HG03558 (cell line): Measurements from ENCODE around the gene SNAP23.

Experiments
- ATAC-seq: cut with Tn5 transposase; IDR thresholded peaks from one replicate; pipeline ENCODE4 v1.9.1; 2021; ENCODE audit warnings: moderate number of reproducible peaks; ENCODE audit not compliant: unreplicated experiment; ENCODE audit errors: extremely low read depth

The SNAP23 gene

DNA sequence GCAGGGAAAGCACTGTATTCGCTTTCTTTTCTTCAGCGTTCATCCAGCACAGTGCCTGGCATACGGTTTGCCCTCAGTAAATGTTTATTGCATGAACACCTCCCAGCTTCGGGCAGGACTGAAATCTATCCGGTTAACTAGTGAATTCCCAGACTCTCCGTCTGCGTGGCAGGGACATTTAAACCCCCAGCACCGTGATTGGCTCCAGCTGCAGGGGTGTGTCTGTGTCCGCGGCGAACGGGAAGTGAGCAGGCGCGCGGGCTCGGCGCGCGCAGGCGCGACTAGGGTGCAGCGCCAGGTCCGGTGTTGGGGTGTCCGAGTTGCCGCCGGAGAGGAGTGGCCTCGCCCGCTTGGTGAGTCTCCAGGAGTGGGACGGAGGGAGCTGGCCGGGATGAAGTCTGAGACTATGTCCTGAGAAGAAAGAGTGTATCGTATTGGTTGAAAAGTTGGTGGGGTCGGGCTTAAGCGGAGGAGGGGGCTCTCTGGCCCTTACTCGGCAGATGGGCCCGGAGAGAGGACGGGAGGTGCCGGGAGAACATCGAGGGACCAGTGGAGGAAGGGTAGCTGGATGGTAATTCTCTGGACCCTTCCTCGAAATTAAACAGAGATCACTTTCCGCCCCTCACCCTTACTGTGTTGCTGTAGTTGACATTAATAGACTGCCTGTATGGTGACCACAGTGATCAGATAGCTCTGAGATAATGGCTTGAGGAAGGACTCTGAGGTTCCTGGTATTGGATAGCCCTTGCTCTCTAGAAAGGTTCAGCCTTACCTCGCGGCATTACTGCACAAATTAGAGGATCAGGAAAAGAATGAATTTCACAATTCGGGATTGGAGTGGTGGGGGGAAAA, at the start of gene SNAP23:
SNAP23 (plus strand) TSS at position 274 of the 852 bp plus-strand sequence. CDS start 16,213 bp downstream, outside the sequence.
- peak; percentile 57 for ATAC-seq

DNA sequence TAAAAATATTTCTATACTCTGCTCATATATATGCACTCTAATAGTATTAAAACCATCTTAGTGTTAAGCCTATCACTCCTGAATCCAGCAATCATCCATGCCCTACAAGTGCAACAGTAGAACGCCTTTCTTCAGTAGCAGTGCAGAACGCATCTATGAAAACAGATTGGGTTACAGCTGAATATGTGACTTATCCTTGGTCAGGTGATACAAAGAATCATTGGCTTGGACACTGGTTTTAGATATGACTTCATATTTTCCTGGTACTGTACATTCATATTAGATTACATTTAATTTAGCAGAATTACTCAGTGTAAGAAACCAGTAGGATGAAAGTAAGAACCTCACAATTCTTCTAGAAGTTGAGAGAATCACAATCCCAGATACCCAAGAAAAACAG, 47.8 kb upstream of the SNAP23 start:
- no peak for ATAC-seq

DNA sequence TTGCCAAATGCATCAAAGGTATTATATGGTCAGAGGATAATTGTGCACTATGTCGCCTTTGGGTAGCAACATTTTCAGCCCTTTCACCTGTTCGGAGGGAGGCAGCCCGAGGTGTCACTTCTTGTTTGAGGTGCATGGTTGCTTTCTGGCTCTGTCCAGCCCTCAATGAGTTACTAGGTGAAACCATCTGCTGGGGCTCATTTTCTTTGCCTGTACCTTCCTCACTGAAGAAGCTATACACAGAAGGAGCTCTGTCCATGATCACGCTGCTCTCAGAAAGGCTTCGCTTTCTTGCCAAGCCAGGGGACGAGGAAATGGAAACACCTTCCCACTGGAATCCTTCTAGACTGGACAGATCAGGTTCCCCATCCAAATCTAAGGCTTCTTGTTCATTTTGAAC, 47.2 kb upstream of the SNAP23 start:
- no peak for ATAC-seq

DNA sequence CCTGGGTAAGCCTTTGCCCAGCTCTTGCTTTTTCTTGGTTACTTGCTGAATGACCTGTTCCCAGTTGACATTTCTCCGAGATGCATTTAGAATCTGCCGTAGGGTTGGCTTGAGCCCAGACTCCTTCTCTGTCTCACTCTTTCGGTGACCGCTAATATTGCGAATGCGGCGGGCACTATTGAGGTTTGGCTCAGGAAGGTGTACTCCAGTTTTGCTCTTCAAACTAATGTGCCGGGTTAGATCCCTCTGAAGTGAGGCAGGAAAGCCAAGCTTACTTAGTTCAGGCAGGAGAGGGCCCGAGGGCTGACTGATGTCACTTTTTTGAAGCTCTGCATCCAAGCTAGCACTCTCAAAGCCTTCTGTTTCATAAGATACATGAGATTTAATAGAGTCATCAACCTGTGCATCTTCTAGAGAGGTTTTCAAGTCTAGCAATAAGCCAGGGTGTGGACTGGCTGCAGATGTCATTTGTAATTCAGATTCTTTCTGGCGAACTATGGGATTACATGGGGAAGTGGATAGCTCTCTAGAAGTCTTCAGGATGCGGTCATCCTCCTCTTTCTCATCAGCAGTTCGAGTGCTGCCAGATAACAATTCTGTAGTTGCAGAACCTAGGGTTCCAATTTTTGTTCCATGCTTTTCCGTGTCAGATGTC, 45.5 kb upstream of the SNAP23 start:
- ATAC-seq = no peak

DNA sequence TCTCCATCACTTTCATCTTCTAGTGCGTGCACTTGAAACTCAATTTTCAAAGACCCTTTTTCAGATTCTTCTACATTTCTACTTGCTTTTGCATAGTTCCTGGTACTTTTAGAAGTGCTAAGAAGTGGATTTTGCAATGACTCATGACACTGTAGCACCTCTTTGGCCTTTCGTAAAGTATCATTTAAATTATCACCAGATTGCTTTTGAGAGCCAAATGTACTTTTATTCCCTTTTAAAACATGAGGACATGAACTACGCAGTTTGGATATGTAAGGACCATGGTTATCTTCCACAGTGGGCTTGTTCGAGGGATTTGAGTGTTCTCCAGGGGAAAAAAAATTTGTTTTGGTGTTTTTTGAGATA, 45.0 kb upstream of the SNAP23 start:
- ATAC-seq = no peak

DNA sequence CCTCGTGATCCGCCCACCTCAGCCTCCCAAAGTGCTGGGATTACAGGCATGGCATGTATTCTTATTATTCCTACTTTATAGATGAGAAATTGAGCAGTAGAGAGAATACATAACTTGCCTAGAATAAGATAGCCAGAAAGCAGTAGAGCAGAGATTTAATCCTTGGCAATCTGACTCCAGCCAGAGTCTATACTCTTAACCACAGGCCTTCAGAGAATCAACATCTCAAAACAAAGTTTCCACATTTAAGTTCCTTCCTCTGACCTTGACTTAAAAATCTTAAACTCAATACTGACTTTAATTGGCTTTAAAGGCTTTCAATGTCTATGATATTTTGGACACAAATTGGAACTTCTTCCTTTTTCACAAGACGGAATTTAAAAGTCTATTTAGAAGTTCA, 41.6 kb upstream of the SNAP23 start:
- no peak for ATAC-seq

DNA sequence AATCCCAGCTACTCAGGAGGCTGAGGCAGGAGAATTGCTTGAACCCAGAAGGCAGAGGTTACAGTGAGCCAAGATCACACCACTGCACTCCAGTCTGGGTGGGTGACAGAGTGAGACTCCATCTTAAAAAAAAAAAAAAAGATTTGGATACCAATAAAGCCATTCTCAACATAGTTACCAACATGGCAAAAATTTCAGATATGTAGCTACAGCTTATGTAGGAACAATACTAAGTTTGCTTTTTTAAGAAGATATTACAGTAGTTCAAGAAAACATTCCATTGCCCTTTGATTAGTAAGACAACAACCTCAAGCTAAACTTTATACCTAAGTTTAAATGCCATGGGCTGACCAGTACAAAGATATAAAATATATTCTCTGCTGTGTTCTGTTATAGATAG, 38.9 kb upstream of the SNAP23 start:
- no peak for ATAC-seq

DNA sequence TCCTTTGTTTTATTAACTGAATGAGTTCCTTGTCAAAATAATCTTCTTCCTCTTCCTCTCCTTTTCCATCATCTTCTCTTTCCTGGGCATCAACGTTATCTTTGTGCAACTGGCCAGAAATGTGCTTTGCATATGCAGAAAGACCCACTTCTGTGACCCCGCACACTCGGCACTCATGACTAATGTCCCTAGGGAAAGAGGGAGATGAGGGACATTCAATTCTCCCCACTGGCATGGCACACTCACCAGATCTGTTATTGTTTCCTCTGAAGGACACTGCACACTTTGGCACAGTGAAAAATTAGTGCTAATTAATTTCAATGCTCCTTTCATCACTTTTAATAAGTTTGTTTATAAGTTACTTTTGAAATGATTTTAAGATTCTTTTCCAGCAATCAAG, 38.5 kb upstream of the SNAP23 start:
- ATAC-seq = no peak

DNA sequence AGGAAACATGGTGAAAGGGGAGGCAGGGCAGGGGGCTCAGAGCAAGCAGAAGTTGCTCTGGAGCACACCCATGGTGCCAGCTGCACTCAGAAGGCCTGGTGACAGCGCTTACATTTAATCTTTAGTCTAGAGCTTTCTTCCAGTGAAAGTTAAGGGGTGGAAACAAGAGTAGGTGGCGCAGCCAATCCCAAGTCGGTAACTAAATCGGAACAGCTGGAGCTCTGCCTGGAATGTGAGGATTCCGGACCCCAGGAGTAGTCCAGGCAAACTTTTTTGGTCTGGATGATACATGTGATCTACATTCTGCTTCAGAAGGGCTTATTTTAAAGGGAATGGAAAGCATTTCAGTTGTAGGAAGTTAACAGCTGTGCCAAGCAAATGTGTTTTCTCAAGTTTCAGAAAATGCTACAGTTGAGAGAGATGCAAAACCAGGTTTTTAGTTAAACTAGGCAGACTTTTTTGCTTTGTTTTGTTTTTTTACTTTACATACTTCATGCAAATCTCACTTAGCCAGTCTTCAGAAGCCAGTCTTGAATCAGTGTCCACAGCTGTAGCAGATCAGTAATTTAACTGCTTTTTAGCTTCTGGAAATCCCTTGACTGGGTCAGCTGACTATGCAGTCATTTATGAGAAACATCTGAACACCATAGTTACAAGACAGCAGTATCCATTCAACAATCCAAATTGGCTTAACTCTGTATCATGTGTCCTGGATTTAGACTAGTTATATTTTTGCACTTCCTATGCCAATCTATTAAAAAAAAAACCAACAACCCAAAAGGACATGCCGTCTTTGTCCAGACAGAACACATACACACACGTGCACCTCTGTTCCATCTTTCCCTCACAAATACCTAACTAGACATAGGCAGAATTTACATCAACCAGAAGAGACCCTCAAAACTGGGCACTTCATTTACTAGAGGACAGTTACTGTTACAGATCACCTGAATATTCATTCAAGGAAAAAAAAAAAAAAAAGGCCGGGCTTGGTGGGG, 37.7 kb upstream of the SNAP23 start:
- peak; percentile 56 for ATAC-seq

DNA sequence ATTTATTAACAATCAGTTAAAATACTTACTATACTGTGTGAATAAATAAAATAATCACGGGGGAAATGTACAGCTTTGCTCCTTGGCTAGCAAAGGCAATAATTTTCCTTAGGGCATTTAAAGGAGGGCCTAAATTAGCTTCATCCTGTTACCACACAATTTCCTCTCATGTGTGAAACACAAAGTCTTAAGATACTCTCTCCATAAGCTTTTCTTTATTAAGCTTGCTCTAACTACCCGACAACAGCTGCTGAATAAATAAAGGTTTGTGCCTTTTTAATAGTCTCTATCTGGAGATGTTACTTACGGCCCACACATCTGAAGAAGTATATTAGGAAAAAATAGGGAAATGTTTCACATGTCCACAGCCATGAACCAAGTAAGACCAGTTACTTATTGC, 34.2 kb upstream of the SNAP23 start:
- no peak for ATAC-seq

DNA sequence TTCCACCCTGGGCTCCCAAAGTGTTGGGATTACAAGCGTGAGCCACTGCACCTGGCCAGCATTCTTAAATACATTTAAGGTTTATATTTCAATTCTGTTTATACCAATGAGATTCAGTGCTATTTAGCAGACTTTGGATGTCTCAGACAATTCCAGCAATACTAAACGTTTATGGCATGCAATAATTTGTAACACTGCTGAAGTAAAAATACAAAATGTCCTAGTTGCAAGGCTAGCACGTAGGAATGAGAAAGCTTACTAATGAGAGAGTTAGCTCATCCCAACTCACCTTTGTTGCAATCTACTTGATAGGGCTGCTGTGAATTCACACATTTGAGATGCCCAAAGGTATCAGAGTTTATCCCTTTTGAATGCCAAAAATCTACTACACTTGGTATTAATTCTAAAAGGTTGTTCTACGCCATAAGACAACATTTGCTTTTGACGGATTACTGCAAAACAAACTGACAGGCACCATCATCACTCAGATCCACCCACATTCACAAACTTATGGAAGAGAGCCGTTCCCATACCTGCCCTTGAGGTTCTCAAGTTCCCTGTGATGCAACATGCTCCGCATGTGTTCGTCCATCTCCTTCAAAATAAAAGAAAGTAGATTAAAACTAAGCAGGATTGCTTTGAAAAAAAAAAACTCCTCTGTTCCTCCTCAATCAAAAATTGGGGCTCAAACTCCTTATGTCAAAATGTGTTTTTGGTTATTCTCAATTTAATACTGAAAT, 29.7 kb upstream of the SNAP23 start:
- ATAC-seq = no peak

DNA sequence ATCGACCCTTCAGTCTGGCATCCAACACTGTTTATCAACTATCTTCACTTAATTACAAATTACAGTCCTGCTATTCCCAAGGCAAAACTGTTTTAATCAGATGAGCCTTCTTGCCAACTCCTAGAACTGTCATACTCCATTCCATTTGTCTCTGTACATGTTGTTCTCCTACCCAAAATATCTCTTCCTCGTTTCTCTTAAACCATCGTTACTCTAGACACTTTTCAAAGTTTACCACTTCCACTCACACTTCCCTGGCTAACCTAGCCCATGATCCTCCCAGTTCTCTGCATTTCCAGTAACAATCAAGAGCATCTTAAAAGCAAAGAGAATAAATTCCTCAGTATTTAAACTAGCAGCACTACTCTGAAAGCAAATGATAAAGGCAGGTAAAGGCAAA, 24.4 kb upstream of the SNAP23 start:
- no peak for ATAC-seq

DNA sequence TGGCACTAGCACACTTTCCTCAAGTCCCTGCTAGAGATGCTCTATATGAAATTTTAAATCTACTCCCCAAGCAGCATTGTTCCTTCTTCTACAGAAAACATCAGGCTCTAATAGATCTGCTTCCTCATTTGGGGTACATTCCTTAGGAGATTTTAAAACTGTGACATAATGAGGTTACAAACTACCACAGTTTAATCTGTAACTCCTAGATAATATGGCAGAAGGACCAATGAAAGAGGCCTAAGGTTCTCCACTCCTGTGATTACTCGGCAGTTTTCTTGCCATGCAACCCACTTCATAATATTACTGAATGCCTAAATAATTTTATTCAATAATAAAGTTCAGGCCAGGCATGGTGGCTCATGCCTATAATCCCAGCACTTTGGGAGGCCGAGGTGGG, 20.6 kb upstream of the SNAP23 start:
- ATAC-seq = no peak

DNA sequence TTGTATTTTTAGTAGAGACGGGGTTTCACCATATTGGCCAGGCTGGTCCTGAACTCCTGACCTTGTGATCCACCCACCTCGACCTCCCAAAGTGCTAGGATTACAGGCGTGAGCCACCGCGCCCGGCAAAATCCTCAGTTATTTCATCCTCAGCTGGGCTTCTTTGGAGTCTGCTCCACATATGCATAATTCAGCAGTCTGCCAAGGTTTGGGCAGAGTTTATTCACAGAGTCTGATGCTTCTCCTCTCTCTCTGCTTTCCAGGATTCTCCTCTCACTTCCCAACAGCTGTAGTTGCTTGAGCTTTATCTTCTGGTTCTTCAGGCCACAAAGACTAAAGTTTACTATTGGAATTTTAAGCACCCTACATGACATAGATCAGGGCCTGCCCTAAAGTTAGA, 12.7 kb upstream of the SNAP23 start:
- no peak for ATAC-seq

DNA sequence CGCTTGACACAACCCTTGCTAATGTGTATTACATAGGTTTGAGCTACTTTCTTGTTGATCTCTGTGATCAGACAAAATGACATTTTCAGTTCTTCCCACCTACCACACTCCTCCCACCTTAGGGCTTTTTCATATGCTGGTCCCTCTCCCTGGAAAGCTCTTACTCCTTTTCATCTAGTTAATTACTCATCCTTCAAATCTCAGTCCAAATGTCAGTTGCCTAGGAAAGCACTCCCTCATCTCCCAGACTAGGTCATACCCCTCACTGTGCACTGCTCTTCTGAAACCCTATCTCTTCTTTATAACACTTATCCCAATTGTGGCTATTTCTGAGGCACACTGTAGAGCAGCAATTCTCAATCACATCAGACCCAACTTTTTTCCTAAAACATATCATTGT, 11.8 kb upstream of the SNAP23 start:
- no peak for ATAC-seq

DNA sequence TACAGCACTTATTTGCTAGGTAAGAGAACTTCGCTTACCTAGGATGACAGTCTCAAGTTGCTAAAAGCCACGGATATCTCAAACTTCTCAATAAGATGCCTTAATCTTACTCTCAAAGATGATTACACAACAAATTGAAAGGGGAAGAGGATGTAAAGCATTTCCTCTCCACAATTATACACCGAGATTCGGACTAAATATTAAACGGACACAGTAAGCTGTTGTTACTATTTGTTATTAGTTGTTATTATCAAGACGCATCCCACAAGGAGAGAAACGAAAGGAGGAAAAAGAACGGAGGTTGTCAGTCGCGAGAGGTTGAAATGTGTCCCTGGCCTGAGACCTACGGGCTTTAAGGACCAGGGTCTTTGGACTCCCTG, 5.2 kb upstream of the SNAP23 start:
- ATAC-seq = no peak

DNA sequence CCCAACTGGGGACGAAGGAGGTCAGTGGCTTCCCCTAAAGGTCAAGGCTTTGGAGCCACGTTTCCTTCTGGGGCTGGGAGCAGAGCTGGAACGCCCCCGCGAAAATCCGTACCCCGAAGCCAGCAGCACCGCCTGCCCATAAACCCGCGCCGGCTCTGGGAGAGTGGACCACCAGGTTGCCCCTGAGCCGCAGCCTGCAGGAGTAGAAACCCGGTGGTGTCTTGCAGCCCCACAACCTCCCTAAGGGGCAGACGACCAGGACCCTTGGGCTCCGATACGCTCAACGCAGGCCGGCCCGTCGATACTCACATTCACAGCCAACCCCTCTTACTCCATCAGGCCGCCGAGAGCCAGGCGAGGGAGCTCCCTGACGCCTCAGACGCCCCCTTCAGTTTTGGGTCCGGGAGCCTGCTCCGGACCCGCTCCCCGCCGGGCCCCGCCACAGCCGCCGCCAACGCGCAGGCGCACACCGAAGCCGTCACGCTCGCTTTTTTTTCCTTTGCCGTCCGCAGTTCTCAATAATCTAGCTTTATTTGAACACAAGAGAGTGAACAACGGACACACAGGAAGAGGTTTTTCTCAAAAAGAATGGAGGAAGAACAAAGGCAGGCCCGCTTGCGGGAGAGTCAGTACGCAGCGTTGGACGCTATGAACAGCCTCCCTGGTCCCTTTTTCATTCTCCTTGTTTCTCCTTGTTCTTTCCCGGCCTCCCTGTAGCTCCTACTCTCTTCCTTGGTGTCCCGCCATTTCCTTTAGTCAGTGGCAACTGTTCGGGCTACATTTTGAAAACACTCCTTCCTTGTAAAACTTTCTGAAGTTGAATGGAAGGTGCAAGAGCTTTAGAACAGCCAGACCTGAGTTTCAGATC, 4.5 kb upstream of the SNAP23 start, which contains the start of gene ZNF106:
ZNF106 (minus strand) TSS at position 471 of the 868 bp plus-strand sequence. CDS start 18,852 bp downstream, outside the sequence.
- ATAC-seq = no peak

DNA sequence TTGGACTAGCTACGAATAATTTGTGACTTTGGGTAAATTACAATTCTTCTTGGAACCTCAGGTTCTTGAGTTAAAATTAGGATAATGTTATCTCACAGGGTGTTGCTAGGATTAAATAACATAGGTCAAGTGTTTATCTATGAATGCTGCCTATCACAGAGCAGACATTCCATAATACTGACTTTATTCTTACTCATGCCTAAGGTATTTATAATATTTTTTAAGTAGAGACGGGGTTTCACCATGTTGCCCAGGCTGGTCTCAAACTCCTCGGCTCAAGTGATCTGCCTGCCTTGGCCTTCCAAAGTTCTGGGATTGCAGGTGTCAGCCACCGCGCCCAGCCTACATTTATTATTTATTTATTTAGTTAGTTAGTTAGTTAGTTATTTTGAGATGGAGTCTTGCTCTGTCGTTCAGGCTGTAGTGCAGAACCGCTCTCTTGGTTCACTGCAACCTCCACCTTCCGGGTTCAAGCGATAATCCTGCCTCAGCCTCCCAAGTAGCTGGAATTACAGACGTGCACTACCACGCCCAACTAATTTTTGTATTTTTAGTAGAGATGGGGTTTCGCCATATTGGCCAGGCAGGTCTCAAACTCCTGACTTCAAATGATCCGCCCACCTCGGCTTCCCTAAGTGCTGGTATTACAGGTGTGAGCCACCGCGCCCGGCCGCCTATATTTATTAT, 3.8 kb upstream of the SNAP23 start:
- no peak for ATAC-seq
